A549 (cell line): ENCODE results near the gene ALOX12.

Source experiments
- ELK1 ChIP-seq: fragments of 150-350 bp; IDR thresholded peaks from 2 replicates; pipeline ENCODE4 v1.6.1; 2014; ENCODE audit warnings: low read depth, mild to moderate bottlenecking, low read length
- EP300 ChIP-seq, 2 experiments: fragments of >200 bp; sonication (Bioruptor Twin); formaldehyde crosslinking; IDR thresholded peaks; 2 replicates in 1 of 2; 3 replicates in 1 of 2; pipeline ENCODE4 v1.6.1; 2016 to 2017
- ESRRA ChIP-seq: fragments of 150-350 bp; IDR thresholded peaks from 2 replicates; pipeline ENCODE4 v1.6.1; 2014; ENCODE audit warnings: mild to moderate bottlenecking, low read length, borderline replicate concordance
- JUN ChIP-seq, 2 experiments: fragments of >200 bp; sonication (Bioruptor Twin); formaldehyde crosslinking; IDR thresholded peaks; 2 replicates in 1 of 2; 3 replicates in 1 of 2; pipeline ENCODE4 v1.6.1; 2016 to 2017
- KDM5A ChIP-seq: fragments of 200-600 bp; sonication (generic); IDR thresholded peaks from 2 replicates; pipeline ENCODE4 v1.6.1; 2016; ENCODE audit warnings: antibody characterized with exemption, mild to moderate bottlenecking
- MAFK ChIP-seq: fragments of 450-650 bp; IDR thresholded peaks from 2 replicates; pipeline ENCODE4 v1.6.1; 2014; ENCODE audit not compliant: partially characterized antibody
- MAZ ChIP-seq: fragments of 150-350 bp; IDR thresholded peaks from 2 replicates; pipeline ENCODE4 v1.6.1; 2014; ENCODE audit warnings: antibody characterized with exemption, low read depth, low read length, borderline replicate concordance
- POLR2A ChIP-seq: IDR thresholded peaks from 2 replicates; pipeline ENCODE4 v1.6.1; 2012; ENCODE audit warnings: mild to moderate bottlenecking, low read length
- RAD21 ChIP-seq, 2 experiments: fragments of >200 bp in 1 of 2; sonication (Bioruptor Twin) in 1 of 2; formaldehyde crosslinking in 1 of 2; IDR thresholded peaks in 1 of 2; conservative IDR thresholded peaks in 1 of 2; 2 replicates in 1 of 2; 3 replicates in 1 of 2; pipeline ENCODE4 v1.6.1; 2012 to 2018; ENCODE audit warnings: inconsistent platforms in 1 of 2
- ZC3H11A ChIP-seq: fragments of 450-650 bp; IDR thresholded peaks from 2 replicates; pipeline ENCODE4 v1.6.1; 2014; ENCODE audit warnings: antibody characterized with exemption, mild to moderate bottlenecking
- ZFP36 ChIP-seq: fragments of 450-650 bp; IDR thresholded peaks from 2 replicates; pipeline ENCODE4 v1.6.1; 2014; ENCODE audit warnings: borderline replicate concordance; ENCODE audit not compliant: partially characterized antibody
- TF ChIP-seq, protein P1 (sequence below): fragments of >200 bp; sonication (Bioruptor Twin); formaldehyde crosslinking; IDR thresholded peaks from 3 replicates; pipeline ENCODE4 v1.5.1; 2016

DNA sequence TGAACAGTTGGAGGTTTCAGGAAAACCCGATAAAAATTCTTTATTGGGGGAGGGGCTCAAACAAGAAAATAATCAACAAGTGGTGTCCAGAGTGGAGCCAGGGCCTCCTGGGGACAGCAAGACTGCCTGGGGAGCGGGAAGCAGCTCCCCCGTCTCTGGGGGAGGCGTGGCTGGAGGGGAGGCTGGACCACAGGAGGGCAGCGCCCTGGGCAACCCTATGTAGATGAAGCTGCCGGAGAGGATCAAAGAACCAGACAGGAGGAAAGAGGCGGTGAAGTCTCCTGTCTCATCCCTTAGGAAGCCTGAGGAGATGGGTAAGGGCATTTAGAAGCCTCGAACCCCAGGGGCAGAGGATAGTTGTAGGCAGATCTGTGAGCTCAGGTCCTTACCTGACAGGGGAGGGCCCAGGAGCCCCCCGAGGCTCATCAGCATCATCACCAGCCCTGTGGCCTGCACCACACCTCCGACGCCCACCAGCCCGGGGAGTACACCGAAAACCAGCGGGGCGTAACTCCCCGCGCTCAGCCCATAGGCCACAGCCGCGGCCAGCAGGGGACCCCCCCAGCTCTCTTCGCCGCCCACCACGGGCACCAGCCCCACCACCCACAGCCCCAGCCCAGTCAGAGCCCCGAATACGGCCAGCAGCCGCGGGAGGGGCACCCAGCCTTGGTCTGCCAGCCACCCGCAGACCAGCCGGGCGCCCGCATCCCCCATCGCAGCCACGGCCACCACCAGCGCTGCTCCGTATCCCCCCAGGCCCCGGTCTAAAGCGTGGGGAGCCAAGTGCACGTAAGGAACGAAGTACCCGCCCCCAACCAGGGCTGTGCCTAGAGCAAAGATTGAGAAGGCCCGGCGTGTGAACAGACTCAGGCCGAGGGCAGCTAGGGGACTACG, 46.0 kb downstream of the ALOX12 start:
- TF ChIP-seq ESRRA (no peak), ZFP36 (no peak), ELK1 (no peak), EP300 (IDR thresholded peaks at IDR 0.05) (no peak), POLR2A (0 out of 2 replicates have a peak, but pooled peaks have one; percentile 5), JUN (IDR thresholded peaks at IDR 0.05) (no peak), MAZ (no peak), ZC3H11A (no peak), RAD21 (conservative IDR thresholded peaks at IDR 0.05 in 1 of 2, IDR thresholded peaks at IDR 0.05 in 1 of 2) (no peak), KDM5A (no peak), MAFK (no peak)
- TF ChIP-seq, protein P1, sequence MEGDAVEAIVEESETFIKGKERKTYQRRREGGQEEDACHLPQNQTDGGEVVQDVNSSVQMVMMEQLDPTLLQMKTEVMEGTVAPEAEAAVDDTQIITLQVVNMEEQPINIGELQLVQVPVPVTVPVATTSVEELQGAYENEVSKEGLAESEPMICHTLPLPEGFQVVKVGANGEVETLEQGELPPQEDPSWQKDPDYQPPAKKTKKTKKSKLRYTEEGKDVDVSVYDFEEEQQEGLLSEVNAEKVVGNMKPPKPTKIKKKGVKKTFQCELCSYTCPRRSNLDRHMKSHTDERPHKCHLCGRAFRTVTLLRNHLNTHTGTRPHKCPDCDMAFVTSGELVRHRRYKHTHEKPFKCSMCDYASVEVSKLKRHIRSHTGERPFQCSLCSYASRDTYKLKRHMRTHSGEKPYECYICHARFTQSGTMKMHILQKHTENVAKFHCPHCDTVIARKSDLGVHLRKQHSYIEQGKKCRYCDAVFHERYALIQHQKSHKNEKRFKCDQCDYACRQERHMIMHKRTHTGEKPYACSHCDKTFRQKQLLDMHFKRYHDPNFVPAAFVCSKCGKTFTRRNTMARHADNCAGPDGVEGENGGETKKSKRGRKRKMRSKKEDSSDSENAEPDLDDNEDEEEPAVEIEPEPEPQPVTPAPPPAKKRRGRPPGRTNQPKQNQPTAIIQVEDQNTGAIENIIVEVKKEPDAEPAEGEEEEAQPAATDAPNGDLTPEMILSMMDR, result no peak
